ENCODE results near the gene IGSF3. TPM values are rescaled to one million over a fixed set of nuclear protein-coding genes. Genes with fewer than 3 reads are reported as not detected.

The IGSF3 gene
- total and polyA plus RNA-seq, 2 of the 8 experiments (the other 6 are each of a cell fraction or from before 2014, with no cell fraction given), result 30.0 to 32.2 TPM

- TF ChIP-seq EP300 (IDR thresholded peaks at IDR 0.05; ENCODE audit: borderline replicate concordance in 1 of 2, low read depth in 2 of 2, low read length in 2 of 2), result no peak
- no peak for TF ChIP-seq CEBPB (IDR thresholded peaks at IDR 0.05; ENCODE audit: low read depth, low read length)
- no peak for TF ChIP-seq ATF3 (IDR thresholded peaks at IDR 0.05; ENCODE audit: insufficient read depth, low read depth, low read length)
- no peak for TF ChIP-seq SP4 (IDR thresholded peaks at IDR 0.05; ENCODE audit: low read length)
- no peak for TF ChIP-seq MAFK (IDR thresholded peaks at IDR 0.05; ENCODE audit: low read depth, low read length)
These were observed 138.3 kb downstream of the IGSF3 start (continued) for GRCh38 chr1:116529199-116529631.

All from H1 (cell line).